Left forelimb (tissue), 1 donor: Measurements from ENCODE around the gene MAP4K2.

ENCODE experiments used
- DNase-seq: peaks from one replicate; pipeline ENCODE4 v3.0.0-alpha.2; 2018; ENCODE audit warnings: low spot score

MAP4K2 gene

GRCh38 chr11:64767344-64768299, 35.4 kb downstream of the MAP4K2 start:
- DNase-seq: peak; percentile 69

DNA sequence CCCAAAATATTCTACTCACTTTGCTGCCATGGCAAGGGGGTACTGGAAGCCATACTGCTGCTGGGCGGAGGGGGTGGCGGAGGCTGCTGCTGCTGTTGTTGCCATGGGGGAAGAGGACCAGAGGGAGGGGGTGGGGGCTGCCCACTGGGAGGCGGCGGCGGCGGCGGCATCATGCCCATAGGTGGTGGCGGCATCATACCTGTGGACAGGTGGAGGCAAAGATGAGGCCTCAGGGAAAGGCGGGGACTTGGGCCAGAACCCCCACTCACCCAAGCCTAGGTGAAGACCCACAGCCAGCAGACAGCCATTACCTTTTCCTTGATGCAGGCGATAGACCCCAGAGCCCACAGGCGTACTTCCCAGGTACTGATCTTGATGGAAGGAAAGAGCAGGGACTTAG, 36.1 kb downstream of the MAP4K2 start:
- DNase-seq: no peak

- DNase-seq: peak; percentile 60
These were observed 37.0 kb downstream of the MAP4K2 start for GRCh38 chr11:64765851-64766665.

DNA sequence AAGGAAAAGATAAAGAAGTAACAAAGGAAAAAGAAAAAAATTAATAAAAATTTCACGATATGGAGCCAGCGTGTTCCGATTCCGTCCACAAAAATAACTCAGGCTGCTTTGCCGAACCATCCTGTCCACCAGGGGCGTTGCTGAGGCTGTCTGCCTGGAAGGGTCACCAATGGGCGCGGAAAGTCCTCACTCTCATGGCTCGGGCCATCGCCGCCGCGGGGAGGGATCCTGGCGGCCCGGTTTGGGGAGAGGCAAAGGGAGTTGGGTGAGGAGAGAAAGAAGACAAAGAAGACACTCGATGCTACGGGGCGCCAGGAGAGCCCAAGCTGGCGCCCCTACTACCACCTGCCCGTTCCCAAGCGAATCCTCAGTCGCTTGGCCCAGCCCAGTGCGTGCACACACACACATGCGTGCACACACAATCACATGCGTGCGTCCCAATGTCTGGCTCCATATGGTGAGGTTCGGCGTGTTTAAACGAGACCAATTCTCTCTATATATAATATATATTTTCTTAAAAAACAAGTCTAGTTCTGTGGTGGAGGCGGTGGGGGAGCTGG, 37.6 kb downstream of the MAP4K2 start:
- no peak for DNase-seq

GRCh38 chr11:64764753-64765152, 38.3 kb downstream of the MAP4K2 start:
- DNase-seq: no peak

DNA sequence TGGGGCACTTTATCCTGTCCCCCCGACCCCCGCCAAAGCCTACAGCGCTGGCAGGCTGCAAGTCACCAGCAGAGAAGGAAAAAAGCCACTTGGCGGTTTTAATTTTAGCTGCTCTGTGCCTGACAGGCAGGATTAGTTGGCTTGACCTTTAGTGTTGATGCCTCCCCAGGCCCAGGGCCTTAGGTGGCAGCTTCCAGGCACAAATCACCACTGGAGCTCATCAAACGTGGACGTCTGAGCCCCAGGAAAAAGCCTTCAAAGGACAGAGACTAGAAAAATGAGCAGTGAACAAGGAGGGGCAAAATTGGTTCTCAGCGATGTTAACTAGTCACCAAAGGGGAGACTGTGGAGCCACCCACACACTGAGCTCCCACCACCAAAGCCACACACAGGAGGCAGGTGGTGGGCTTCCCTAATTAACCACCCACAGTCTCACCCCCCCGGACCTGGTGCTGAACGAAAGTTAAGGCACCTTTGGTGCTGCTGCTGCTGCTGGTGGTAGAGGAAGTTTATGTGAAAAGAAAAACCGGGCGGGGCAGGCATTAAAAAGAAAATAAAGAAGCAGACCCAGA, 38.9 kb downstream of the MAP4K2 start:
- DNase-seq: no peak

DNA sequence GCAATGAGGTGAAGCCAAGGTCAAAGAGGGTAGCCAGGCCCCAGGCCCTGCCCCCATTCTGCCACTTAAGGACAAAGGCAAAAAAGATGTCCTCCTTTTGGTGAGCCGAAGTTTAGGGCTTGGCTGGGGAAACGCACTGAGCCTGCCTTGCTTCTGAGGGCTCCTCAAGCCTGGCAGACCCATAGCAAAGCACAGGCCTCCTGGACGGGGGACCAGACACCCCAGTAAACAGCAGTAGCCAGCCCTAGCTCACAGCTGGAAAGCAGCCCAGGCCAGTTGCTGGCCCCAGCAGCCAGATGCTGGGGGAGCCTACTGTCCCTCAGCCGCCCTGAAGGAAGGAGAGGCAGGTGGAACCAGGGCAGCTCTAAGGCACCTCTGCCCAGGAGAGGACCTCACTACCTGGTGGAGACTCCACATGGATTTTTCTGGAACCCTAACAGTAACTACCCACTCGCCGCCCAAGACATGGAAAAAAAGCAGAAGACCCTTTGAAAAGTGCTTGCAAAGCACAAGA, 39.4 kb downstream of the MAP4K2 start:
- DNase-seq: no peak

- no peak for DNase-seq
These were observed 40.1 kb downstream of the MAP4K2 start for GRCh38 chr11:64762674-64763525.

DNA sequence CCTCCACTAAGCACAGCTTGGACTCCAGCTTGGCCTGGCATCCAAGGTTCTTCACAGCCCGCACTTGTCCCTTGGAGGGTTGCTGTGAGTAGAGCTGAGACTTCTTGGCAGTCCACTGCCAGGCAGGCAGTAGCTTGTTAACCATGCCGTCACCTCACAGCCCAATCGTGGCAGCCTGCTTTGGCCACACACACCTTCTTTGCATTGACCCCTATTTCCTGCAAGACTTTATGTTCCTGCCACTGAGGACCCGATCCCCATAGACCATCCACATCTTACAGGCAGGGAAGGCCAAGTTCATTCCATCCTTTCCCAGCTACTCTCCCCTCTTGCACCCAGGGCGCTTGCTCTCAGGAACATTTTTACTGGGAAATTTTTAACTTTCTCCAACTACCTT, 40.7 kb downstream of the MAP4K2 start:
- DNase-seq: peak; percentile 66

- no peak for DNase-seq
These were observed 42.1 kb downstream of the MAP4K2 start for GRCh38 chr11:64760759-64761420.

- peak; percentile 87 for DNase-seq
These were observed 43.0 kb downstream of the MAP4K2 start, which contains the start of gene PYGM for GRCh38 chr11:64759722-64760719. PYGM (minus strand) TSS chr11:64759974; CDS start chr11:64759898, 76 bp downstream.

- peak; percentile 67 for DNase-seq
These were observed 43.8 kb downstream of the MAP4K2 start for GRCh38 chr11:64759131-64759721.

DNA sequence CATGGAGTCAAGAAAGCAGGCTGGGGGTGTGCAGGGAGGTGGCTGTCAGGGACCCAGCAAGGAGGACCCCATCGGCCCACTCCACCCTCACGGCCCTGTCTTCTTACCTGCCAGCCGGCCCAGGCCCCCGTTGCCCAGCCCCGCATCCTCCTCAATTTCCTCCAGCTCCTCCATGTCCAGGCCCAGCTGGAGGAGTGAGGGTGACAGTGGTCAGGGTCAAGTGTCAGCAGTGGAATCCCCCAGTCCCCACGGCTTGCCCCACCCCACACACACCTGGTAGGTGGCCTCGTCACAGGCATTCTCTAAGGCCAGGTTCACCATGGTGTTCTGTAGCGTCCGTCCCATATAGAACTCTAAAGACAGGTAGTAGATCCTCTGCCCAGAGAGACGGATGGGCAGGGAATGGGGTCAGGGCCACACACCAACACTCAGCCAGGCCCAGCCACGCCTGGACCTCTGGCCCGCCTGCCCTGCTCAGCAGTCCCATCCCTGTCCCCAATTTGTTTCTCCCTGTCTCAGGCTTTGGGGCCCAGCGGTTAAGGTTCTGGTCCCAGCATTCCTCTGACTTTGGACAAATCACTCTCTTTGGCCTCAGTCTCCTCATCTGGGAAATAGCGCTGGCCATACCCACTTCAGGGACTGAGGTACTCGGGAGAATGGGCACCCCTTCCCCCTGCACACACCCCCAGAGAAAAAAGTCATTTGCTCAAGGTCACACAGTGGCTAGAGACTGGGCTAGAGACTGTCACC, 44.5 kb downstream of the MAP4K2 start:
- DNase-seq: no peak

DNA sequence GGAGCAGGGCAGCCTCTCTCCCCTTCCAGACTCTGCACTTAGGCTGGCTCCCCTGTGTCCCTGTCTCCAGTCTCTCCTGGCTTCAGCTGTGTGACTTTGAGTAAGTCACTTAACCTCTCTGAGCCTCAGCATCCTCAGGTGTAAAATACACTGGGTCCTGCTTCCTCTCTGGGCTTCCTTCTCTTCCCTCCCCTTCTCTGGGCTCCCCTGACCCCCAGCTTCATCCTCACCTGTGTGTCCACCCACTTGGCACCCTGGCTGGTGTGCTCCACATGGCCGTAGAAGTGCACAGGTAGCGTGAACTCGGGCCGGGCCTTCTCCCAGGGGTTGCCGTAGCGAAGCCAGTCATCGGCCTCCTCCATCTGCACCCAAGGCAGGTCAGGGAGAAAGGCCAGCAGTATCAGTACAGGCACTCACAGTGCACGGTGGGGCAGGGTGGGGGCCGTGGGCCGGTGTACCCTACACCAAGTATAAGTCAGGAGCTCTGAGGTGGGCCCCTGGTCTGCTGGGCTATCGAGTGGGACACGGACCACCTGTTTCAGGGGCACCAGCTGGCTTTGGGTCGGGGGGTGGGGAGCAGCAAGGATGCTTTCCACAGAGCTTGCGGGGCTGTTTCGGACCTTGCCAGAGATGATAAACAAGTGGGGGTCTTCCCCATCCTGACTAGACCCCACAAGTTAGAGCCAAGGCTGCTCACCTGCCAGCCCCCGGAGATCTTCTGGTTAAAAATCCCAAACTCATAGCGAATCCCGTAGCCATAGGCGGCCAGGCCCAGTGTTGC, 45.3 kb downstream of the MAP4K2 start:
- peak; percentile 60 for DNase-seq

- no peak for DNase-seq
These were observed 47.2 kb downstream of the MAP4K2 start for GRCh38 chr11:64755681-64756361.

GRCh38 chr11:64754919-64755662, 47.9 kb downstream of the MAP4K2 start:
- DNase-seq: no peak
